GM18861 (cell line): ENCODE measurements around the gene ALPP.
"Not testable (repeated sequence)": the region's sequence is repeated elsewhere in the genome, so short reads cannot be mapped to it uniquely, and the experiment has no call there.

Experiments used
- ATAC-seq: cut with Tn5 transposase; IDR thresholded peaks from one replicate; pipeline ENCODE4 v1.9.1; 2021; ENCODE audit not compliant: unreplicated experiment

Gene ALPP

GRCh38 chr2:232363064-232363783 is 15.3 kb upstream of the ALPP start:
- ATAC-seq = not testable (repeated sequence)

GRCh38 chr2:232363784-232364615 is 14.6 kb upstream of the ALPP start:
- no peak for ATAC-seq

- ATAC-seq = not testable (repeated sequence)
Measured at GRCh38 chr2:232364806-232365594, 13.6 kb upstream of the ALPP start.

- ATAC-seq = no peak
Measured at GRCh38 chr2:232365621-232366321, 12.8 kb upstream of the ALPP start.

GRCh38 chr2:232366461-232366860 is 12.1 kb upstream of the ALPP start:
- ATAC-seq = not testable (repeated sequence)

- no peak for ATAC-seq
Measured at GRCh38 chr2:232367016-232367415, 11.5 kb upstream of the ALPP start.

GRCh38 chr2:232367591-232368233 is 10.8 kb upstream of the ALPP start:
- ATAC-seq = no peak

- ATAC-seq = no peak
Measured at GRCh38 chr2:232368311-232368731, 10.2 kb upstream of the ALPP start.

- no peak for ATAC-seq
Measured at GRCh38 chr2:232369126-232369951, 9.2 kb upstream of the ALPP start.

- not testable (repeated sequence) for ATAC-seq
Measured at GRCh38 chr2:232370007-232370406, 8.5 kb upstream of the ALPP start.

GRCh38 chr2:232372231-232373208 is 6.0 kb upstream of the ALPP start:
- no peak for ATAC-seq

GRCh38 chr2:232374356-232374755 is 4.2 kb upstream of the ALPP start:
- ATAC-seq = no peak

- no peak for ATAC-seq
Measured at GRCh38 chr2:232375164-232375563, 3.4 kb upstream of the ALPP start.

- ATAC-seq = no peak
Measured at GRCh38 chr2:232376260-232376659, 2.3 kb upstream of the ALPP start.

- ATAC-seq = no peak
Measured at GRCh38 chr2:232376713-232377112, 1.8 kb upstream of the ALPP start.

- ATAC-seq = no peak
Measured at GRCh38 chr2:232377319-232377718, 1.2 kb upstream of the ALPP start.

- no peak for ATAC-seq
Measured at GRCh38 chr2:232377841-232378734, 463 bp upstream of the ALPP start.
